ENCODE data around the gene CCNQ. TPM values are rescaled to one million over a fixed set of nuclear protein-coding genes. Genes with fewer than 3 reads are reported as not detected.

Gene CCNQ
- total RNA-seq, 2 experiments from 2014 or later = 12.0 to 29.7 TPM

GRCh38 chrX:153572601-153573000 is 26.3 kb downstream of the CCNQ start:
- no peak overlapping the region for H3K27ac ChIP-seq (ENCODE audit: low read depth, low read length, poor library complexity, severe bottlenecking)
- intact Hi-C loops (cut with micrococcal nuclease; ENCODE audit: unreplicated experiment) = no loop called here
- no TSS peak for BruUV-seq (replicated peaks)

GRCh38 chrX:153571534-153571908 is 27.4 kb downstream of the CCNQ start:
- Histone ChIP-seq H3K27ac (ENCODE audit: low read depth, low read length, poor library complexity, severe bottlenecking) (no peak overlapping the region), H3K36me3 (ENCODE audit: insufficient read depth, low read length) (no peaks in the 10 kb centered on the region), H3K79me2 (ENCODE audit: insufficient read depth, low read depth, low read length) (no peaks in the 10 kb centered on the region), H3K9me2 (ENCODE audit: insufficient read depth, low read length) (no peaks in the 10 kb centered on the region), H2AFZ (ENCODE audit: low read length) (no peak overlapping the region), H3K4me1 (ENCODE audit: insufficient read depth, low read length, poor library complexity, severe bottlenecking) (no peaks in the 10 kb centered on the region), H4K20me1 (ENCODE audit: insufficient read depth, low read length) (no peaks in the 10 kb centered on the region), H3K4me3 (ENCODE audit: low read depth, low read length, poor library complexity, severe bottlenecking) (no peak overlapping the region), H3K4me2 (ENCODE audit: low read length) (no peak overlapping the region), H3K9me3 (ENCODE audit: low read length) (no peaks in the 10 kb centered on the region)
- DNase-seq (ENCODE audit: low spot score) = no peak
- TF ChIP-seq EZH2phosphoT487 (IDR thresholded peaks at IDR 0.05; ENCODE audit: borderline replicate concordance, low read depth, low read length) (no peak), CTCF (conservative IDR thresholded peaks at IDR 0.05; ENCODE audit: low read length) (no peak)
- POLR2A ChIA-PET = interaction anchor here (0.9 kb wide), 1 partner anchor 15 kb away, joined by 4 read pairs; no protein-coding TSS in a partner anchor
- intact Hi-C loops (cut with micrococcal nuclease; ENCODE audit: unreplicated experiment) = no loop called here
- no TSS peak for BruUV-seq (replicated peaks)
- CTCF ChIA-PET (ENCODE audit: unreplicated experiment) = no interaction called here

More at GRCh38 chrX:153572601-153573000, 26.3 kb downstream of the CCNQ start:
- DNase-seq (ENCODE audit: low spot score) = no peak
- no peaks in the 10 kb centered on the region for H3K36me3 ChIP-seq (ENCODE audit: insufficient read depth, low read length)
- no peaks in the 10 kb centered on the region for H3K79me2 ChIP-seq (ENCODE audit: insufficient read depth, low read depth, low read length)
- H3K4me3 ChIP-seq (ENCODE audit: low read depth, low read length, poor library complexity, severe bottlenecking) = no peak overlapping the region
- H3K9me2 ChIP-seq (ENCODE audit: insufficient read depth, low read length) = no peaks in the 10 kb centered on the region
- H4K20me1 ChIP-seq (ENCODE audit: insufficient read depth, low read length) = no peaks in the 10 kb centered on the region
- H3K4me2 ChIP-seq (ENCODE audit: low read length) = no peak overlapping the region
- ChIA-PET POLR2A (no interaction called here), CTCF (ENCODE audit: unreplicated experiment) (no interaction called here)
- no peaks in the 10 kb centered on the region for H3K4me1 ChIP-seq (ENCODE audit: insufficient read depth, low read length, poor library complexity, severe bottlenecking)
- no peak for TF ChIP-seq CTCF (conservative IDR thresholded peaks at IDR 0.05; ENCODE audit: low read length)
- TF ChIP-seq EZH2phosphoT487 (IDR thresholded peaks at IDR 0.05; ENCODE audit: borderline replicate concordance, low read depth, low read length) = no peak
- no peak overlapping the region for H2AFZ ChIP-seq (ENCODE audit: low read length)
- no peaks in the 10 kb centered on the region for H3K9me3 ChIP-seq (ENCODE audit: low read length)

- no peaks in the 10 kb centered on the region for H3K9me2 ChIP-seq (ENCODE audit: insufficient read depth, low read length)
- H3K79me2 ChIP-seq (ENCODE audit: insufficient read depth, low read depth, low read length) = no peaks in the 10 kb centered on the region
- no peaks in the 10 kb centered on the region for H3K36me3 ChIP-seq (ENCODE audit: insufficient read depth, low read length)
- no peak overlapping the region for H2AFZ ChIP-seq (ENCODE audit: low read length)
- no peak overlapping the region for H3K27ac ChIP-seq (ENCODE audit: low read depth, low read length, poor library complexity, severe bottlenecking)
- no peak for DNase-seq (ENCODE audit: low spot score)
- H4K20me1 ChIP-seq (ENCODE audit: insufficient read depth, low read length) = no peaks in the 10 kb centered on the region
- H3K4me2 ChIP-seq (ENCODE audit: low read length) = no peak overlapping the region
- TF ChIP-seq CTCF (conservative IDR thresholded peaks at IDR 0.05; ENCODE audit: low read length) (no peak), EZH2phosphoT487 (IDR thresholded peaks at IDR 0.05; ENCODE audit: borderline replicate concordance, low read depth, low read length) (no peak)
- POLR2A ChIA-PET = no interaction called here
- BruUV-seq (replicated peaks) = no TSS peak
- CTCF ChIA-PET (ENCODE audit: unreplicated experiment) = no interaction called here
- no peak overlapping the region for H3K4me3 ChIP-seq (ENCODE audit: low read depth, low read length, poor library complexity, severe bottlenecking)
- intact Hi-C loops (cut with micrococcal nuclease; ENCODE audit: unreplicated experiment) = no loop called here
- no peaks in the 10 kb centered on the region for H3K9me3 ChIP-seq (ENCODE audit: low read length)
- H3K4me1 ChIP-seq (ENCODE audit: insufficient read depth, low read length, poor library complexity, severe bottlenecking) = no peaks in the 10 kb centered on the region
Observed at GRCh38 chrX:153569475-153569874, 29.5 kb downstream of the CCNQ start.

All from OCI-LY7 (cell line).